Midbrain (tissue), 1 donor: Measurements from ENCODE around the gene CPM.

Source experiments
- DNase-seq: peaks from one replicate; lab custom pipeline; 2025; lab: John Stamatoyannopoulos, UW

Gene CPM

GRCh38 chr12:68878283-68878682, 54.7 kb downstream of the CPM start:
- no peak for DNase-seq

- no peak for DNase-seq
Measured at GRCh38 chr12:68877583-68877982, 55.4 kb downstream of the CPM start.

- peak; percentile 41 for DNase-seq
Measured at GRCh38 chr12:68876461-68876860, 56.5 kb downstream of the CPM start.

GRCh38 chr12:68873316-68873715, 59.7 kb downstream of the CPM start:
- no peak for DNase-seq

- no peak for DNase-seq
Measured at GRCh38 chr12:68871921-68872320, 61.0 kb downstream of the CPM start.

- no peak for DNase-seq
Measured at GRCh38 chr12:68871396-68871795, 61.6 kb downstream of the CPM start.

GRCh38 chr12:68870443-68870842, 62.5 kb downstream of the CPM start:
- DNase-seq, result no peak

- DNase-seq, result no peak
Measured at GRCh38 chr12:68870011-68870410, 63.0 kb downstream of the CPM start.

- no peak for DNase-seq
Measured at GRCh38 chr12:68868043-68868790, 64.8 kb downstream of the CPM start.

- no peak for DNase-seq
Measured at GRCh38 chr12:68867606-68868005, 65.4 kb downstream of the CPM start.

GRCh38 chr12:68866950-68867349, 66.0 kb downstream of the CPM start:
- no peak for DNase-seq

- DNase-seq, result no peak
Measured at GRCh38 chr12:68865399-68866164, 67.4 kb downstream of the CPM start.

- DNase-seq, result no peak
Measured at GRCh38 chr12:68864604-68865003, 68.4 kb downstream of the CPM start.

- peak; percentile 58 for DNase-seq
Measured at GRCh38 chr12:68863886-68864454, 69.0 kb downstream of the CPM start.

- DNase-seq, result no peak
Measured at GRCh38 chr12:68863109-68863770, 69.7 kb downstream of the CPM start.

GRCh38 chr12:68861890-68862289, 71.1 kb downstream of the CPM start:
- no peak for DNase-seq

- peak; percentile 9 for DNase-seq
Measured at GRCh38 chr12:68856510-68856909, 76.5 kb downstream of the CPM start.

- no peak for DNase-seq
Measured at GRCh38 chr12:68855771-68856170, 77.2 kb downstream of the CPM start.

- no peak for DNase-seq
Measured at GRCh38 chr12:68855111-68855510, 77.9 kb downstream of the CPM start.

GRCh38 chr12:68854554-68854953, 78.4 kb downstream of the CPM start:
- no peak for DNase-seq

GRCh38 chr12:68854078-68854468, 78.9 kb downstream of the CPM start:
- DNase-seq, result no peak

- no peak for DNase-seq
Measured at GRCh38 chr12:68853396-68854077, 79.4 kb downstream of the CPM start.
